ENCODE measurements around the gene EYS.

GRCh38 chr6:64010010-64010409 is 1697.0 kb downstream of the EYS start:
- TF ChIP-seq EZH2 (IDR thresholded peaks at IDR 0.05; ENCODE audit: insufficient read depth, poor library complexity, severe bottlenecking): no peak
- TF ChIP-seq EZH2phosphoT487 (IDR thresholded peaks at IDR 0.05; ENCODE audit: insufficient read depth, low read depth): no peak

Data from GM23248 (cell line).